ENCODE results near the gene MASTL.
A peak's percentile ranks its signal among the peaks of the same experiment; 100 is the strongest.

The MASTL gene

GRCh38 chr10:27223964-27224363 is 68.8 kb downstream of the MASTL start:
- H3K27ac ChIP-seq: no peak overlapping the region
- TF ChIP-seq CTCF (conservative IDR thresholded peaks at IDR 0.05): peak; percentile 78

- H3K27ac ChIP-seq: no peak overlapping the region
- no peak for TF ChIP-seq CTCF (conservative IDR thresholded peaks at IDR 0.05)
Observed at GRCh38 chr10:27225011-27225590, 69.9 kb downstream of the MASTL start.

- TF ChIP-seq CTCF (conservative IDR thresholded peaks at IDR 0.05): no peak
- H3K27ac ChIP-seq: no peak overlapping the region
Observed at GRCh38 chr10:27225642-27226257, 70.6 kb downstream of the MASTL start.

- TF ChIP-seq CTCF (conservative IDR thresholded peaks at IDR 0.05): no peak
- H3K27ac ChIP-seq: no peak overlapping the region
Observed at GRCh38 chr10:27230022-27230421, 74.9 kb downstream of the MASTL start.

- TF ChIP-seq CTCF (conservative IDR thresholded peaks at IDR 0.05): no peak
Observed at GRCh38 chr10:27235706-27236105, 80.6 kb downstream of the MASTL start.

More at GRCh38 chr10:27235706-27236105, 80.6 kb downstream of the MASTL start:
- H3K27ac ChIP-seq: peak overlapping the region; percentile 20; the same call in 1 of the 2 replicates
